EL (cell line): Measurements from ENCODE around the gene ARHGEF10L.
"Not testable (repeated sequence)": the region's sequence is repeated elsewhere in the genome, so short reads cannot be mapped to it uniquely, and the experiment has no call there.

Experiments used
- DNase-seq: peaks from one replicate; pipeline ENCODE4 v3.0.0-alpha.2; 2016

Gene ARHGEF10L

GRCh38 chr1:17617787-17618557 is 78.5 kb downstream of the ARHGEF10L start:
- DNase-seq, result peak; percentile 75

GRCh38 chr1:17618558-17619247 is 79.2 kb downstream of the ARHGEF10L start:
- no peak for DNase-seq

DNA sequence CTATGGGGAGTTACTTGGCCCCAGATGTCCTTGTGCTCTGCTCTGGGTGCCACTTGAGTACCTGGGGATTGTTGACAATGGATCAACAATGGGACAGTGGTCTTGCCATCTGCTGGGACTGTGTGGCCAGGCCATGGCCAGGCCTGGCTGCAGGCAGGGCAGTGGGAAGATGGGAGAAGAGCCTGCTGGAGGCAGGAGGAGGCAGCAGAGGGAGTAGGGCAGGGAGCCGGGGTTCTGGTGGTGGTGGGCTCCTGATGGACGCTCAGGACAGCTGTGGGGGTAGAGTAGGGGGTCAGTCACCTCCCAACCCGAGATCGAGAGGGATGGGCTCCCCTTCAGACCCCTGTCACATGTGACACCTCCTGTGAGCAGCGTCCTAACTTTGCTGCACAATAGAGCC is 81.0 kb downstream of the ARHGEF10L start:
- DNase-seq, result no peak

DNA sequence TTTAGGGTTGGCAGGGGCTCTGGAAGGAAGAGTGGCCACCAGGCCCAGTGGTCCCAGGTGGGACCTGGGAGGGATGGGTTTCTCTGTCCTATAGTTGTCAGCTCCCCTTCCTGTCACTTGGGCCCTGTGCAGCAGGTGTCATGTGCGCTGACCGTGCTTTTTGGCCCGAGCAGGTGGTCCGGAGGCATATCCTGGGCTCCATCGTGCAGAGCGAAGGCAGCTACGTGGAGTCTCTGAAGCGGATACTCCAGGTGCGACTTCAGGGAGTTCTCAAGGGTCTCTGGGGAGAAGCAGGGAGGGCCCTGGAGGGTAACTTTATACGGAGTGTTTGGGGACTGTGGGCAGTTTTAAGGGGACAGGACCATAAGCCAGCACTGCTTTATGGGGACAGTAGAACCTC is 82.2 kb downstream of the ARHGEF10L start:
- no peak for DNase-seq

GRCh38 chr1:17622823-17623222 is 83.3 kb downstream of the ARHGEF10L start:
- DNase-seq, result no peak

DNA sequence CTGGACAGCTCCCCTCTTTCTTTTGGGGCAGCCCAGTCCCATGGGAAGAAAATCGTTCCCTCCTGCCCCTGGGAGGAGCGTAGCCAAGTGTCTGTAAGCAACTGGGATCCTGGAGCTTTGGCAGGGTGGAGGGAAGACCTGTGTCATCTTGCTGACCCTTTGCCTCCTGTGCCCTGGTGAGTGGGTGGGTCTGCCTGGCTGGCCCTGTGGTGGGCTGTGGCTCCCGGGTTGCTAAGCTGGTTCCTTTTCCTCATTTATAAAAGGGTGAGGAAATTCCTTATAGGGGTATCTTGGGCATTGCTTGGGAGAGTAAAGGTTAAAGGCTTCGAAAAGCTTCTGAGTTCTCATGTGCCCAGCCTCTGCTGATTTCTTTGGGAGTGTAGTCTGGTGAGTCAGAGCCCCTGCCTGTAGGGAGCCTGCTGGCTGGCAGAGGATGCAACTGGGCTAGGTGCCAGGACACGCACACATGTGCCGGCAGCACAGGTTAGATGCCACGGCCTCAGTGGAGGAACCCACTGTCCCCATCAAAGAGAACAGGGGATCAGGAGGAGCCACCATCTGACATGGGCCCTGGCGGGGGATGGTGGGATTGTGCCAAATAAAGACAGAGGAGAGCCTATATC is 85.2 kb downstream of the ARHGEF10L start:
- DNase-seq, result peak; percentile 81

- DNase-seq, result no peak
Observed at GRCh38 chr1:17627239-17628052, 87.9 kb downstream of the ARHGEF10L start.

GRCh38 chr1:17629046-17629445 is 89.5 kb downstream of the ARHGEF10L start:
- not testable (repeated sequence) for DNase-seq

DNA sequence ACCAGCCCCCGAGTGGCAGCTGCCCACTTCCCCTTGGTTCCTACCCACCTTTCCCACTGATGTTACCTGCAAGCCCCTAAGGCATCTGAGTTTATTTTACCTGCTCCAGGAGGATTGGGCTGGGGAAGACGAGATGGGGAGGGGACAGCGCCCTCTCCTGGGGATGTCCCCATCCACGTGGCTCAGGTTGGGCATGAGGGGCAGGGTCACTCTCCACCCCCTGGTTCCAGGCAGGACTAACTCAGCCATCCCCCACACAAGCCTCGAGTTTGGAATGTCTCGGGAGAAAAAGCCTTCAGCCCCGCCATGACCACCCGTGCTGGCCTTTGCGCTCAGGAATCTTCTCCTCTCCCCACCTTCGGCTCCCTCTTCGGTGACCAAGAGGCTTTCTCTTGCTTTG is 90.0 kb downstream of the ARHGEF10L start:
- no peak for DNase-seq

DNA sequence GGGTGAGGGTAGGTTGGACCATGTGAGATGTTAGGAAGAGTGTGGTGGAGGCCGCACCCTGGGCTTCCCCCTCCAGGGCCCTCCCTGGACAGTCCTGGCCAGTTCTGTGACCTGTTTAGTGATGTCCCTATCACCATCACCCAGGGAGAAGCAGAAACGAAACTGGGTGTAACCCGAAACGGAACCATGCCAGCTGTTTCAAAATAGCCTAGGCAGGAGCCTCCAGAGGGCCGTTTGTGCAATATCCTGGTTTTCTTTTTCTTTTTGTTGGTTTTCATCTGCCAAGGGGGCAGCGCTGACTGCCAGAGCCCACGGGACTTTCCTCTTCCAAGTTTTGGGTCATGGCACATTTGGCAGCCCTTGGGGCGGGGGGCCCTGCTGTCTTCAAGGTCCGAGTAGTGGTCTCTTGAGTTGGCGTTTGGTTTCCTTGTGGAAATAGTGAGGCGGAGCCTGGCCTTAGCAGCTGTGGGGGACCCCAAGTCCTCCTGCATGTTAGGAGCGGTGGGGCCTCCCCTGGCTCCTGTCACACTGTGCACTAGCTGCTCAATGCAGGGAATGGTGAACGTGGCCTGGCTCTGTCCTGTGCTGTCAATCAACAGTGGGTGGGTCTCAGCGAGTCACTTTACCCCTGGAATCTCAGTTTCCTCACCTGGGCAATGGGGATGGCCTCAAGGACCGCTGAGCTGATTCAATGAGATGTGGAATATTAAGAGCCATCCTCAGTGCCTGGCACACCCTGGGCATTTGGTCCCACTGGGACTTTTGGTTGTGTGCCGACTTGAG is 90.7 kb downstream of the ARHGEF10L start:
- DNase-seq, result no peak

DNA sequence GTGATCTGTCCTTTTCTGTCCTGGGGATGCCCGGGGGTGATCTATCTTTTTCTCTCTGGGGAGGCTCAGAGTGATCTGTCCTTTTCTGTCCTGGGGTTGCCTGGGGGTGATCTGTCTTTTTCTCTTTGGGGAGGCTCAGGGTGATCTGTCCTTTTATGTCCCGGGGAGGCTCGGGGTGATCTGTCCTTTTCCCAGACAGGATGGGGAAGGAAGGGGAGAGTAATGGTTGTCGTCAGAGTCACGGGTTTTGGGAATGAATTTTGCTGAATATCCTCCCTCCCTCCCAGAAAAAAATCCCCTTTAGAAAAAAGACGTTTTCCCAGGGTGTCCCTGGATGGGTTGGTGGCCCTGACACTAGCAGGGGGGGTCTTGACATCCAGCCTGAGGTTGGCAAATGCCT is 91.5 kb downstream of the ARHGEF10L start:
- DNase-seq, result no peak

- DNase-seq, result no peak
Observed at GRCh38 chr1:17631410-17631809, 91.9 kb downstream of the ARHGEF10L start.

DNA sequence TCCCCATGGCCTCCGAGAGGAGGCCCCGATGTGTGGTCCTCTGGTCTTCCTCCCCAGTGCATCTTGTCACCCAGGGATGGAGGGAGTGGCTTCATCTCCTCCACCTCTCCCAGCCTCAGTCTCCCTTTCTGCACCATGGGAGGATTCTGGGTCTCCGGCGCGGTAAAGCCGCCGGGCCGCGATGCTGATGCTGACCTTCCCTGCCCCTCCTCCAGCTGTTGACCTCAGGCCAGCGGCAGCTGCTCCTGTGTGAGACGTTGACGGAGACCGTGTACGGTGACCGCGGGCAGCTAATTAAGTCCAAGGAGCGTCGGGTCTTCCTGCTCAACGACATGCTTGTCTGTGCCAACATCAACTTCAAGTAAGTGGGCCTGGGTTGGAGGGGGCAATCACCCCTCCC is 92.6 kb downstream of the ARHGEF10L start:
- DNase-seq, result no peak

GRCh38 chr1:17632541-17633184 is 93.2 kb downstream of the ARHGEF10L start:
- DNase-seq, result peak; percentile 75

- peak; percentile 85 for DNase-seq
Observed at GRCh38 chr1:17633654-17634053, 94.2 kb downstream of the ARHGEF10L start.

DNA sequence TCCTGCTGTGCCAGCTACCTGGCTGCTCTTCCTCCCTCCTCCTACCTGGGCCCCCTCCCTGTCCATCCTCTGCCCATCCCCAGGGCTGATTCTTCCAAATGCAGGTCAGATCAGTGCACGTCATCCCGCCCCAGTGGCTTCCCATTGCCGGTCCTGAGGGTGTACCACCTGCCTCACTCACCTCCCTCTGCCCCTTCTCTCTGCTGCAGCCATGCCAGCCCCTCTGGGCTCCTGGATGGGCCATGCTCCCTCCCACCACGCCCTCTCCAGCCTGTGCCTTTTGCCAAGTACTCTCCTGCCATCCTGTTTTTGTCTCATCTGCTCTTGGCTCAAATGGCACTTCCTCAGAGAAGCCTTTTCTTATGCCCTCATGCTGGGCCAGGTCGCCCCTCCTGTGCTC is 95.8 kb downstream of the ARHGEF10L start:
- DNase-seq, result no peak

DNA sequence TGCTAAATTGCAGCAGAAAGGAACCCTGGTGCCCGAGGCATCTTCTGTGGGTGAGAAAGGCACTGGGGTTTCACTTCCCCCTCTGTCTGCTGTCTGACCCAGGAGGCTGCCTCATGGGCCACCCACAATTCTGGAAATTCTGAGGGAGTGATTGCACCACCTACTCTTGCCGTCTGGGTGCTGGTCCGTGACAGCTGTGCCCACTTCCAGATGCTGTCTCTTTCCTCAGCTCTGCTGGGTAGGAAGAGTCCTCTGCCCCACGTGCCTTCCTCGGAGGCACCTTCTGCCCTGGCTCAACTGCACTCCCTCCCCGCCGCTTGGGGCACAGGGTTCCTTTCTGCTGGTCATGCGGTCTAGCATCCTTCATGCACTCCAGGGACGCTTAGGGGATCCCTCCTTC is 96.3 kb downstream of the ARHGEF10L start:
- no peak for DNase-seq

- DNase-seq, result peak; percentile 55
Observed at GRCh38 chr1:17636612-17637011, 97.1 kb downstream of the ARHGEF10L start.

- no peak for DNase-seq
Observed at GRCh38 chr1:17637055-17637454, 97.6 kb downstream of the ARHGEF10L start.

DNA sequence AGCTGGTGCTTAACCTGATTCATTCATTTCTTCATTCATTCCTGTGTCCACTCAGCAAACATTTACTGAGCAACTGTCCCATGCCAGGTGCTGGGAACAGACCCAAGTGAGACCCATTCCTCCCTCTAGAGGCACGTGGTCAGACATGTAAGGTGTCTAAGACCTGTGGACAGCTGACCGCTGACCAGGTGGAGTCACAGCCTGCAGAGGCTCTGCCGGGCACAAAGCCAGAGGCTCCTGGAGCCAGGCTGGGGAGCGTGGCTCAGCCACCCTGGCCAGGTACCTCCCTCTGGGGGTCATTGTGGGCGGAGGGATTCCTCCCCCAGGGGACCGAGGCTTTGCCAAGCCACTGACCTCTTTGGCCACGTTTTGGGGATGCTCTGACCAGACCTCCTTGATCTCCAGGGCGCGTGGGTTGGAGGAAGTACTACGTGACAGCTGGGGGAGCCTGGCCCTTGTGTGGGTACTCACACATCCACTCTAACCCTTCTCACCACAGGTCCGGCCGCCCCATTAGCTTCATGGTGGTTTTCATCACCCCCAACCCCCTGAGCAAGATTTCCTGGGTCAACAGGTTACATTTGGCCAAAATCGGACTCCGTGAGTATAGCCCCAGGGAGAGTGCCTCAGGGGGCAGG is 100.3 kb downstream of the ARHGEF10L start:
- no peak for DNase-seq

- no peak for DNase-seq
Observed at GRCh38 chr1:17640393-17640792, 100.9 kb downstream of the ARHGEF10L start.
